ENCODE measurements around the gene COL20A1. TPM values are rescaled to one million over a fixed set of nuclear protein-coding genes. Genes with fewer than 3 reads are reported as not detected.

The COL20A1 gene
- total RNA-seq, 1 donor from 2014 or later: not detected

DNA sequence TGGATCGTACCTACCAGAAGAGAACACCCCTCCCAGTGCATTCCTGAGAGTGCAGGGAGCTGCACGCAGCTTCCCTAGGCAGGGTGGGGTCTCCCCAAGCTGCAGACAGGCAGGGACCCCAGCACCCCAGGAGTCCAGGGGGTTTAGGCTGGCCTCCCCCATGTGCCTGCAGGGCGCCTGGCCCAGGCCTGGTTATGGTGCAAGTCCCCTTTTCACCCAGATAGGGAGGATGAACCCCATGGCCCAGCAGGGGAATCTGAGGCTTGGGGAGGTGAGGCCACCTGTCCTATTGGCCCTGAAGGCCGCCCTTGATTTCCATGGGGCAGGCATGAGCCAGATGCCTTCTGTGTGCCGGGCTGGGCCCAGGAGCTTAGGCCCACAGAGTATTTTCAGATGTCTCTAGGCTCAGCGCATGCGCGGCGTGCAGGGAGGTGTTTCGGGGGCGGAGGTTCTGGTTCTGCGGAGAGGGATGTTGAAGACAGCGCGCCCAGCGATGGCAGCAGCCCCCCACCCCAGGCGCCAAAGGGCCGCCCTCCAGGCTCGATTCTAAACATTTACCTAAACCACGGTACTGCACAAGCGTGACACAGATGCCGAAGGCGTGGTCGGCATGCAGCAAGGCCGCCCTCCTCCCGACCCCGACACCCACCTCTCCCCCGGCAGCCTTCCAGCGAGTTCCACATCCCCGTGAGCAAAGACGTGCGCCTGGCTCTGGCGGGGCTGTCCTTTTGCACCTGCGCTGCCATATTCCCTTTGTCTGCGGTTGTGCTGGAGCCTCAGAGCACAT lies 29.4 kb downstream of the COL20A1 start:
- Histone ChIP-seq H3K9me3 (no peaks in the 10 kb centered on the region), H3K4me1 (peaks cover 5% of the 10 kb centered on the region), H3K27ac (no peak overlapping the region), H3K4me3 (no peak overlapping the region), H3K36me3 (no peaks in the 10 kb centered on the region), H3K27me3 (peaks cover 10% of the 10 kb centered on the region)
- TF ChIP-seq, protein P1, sequence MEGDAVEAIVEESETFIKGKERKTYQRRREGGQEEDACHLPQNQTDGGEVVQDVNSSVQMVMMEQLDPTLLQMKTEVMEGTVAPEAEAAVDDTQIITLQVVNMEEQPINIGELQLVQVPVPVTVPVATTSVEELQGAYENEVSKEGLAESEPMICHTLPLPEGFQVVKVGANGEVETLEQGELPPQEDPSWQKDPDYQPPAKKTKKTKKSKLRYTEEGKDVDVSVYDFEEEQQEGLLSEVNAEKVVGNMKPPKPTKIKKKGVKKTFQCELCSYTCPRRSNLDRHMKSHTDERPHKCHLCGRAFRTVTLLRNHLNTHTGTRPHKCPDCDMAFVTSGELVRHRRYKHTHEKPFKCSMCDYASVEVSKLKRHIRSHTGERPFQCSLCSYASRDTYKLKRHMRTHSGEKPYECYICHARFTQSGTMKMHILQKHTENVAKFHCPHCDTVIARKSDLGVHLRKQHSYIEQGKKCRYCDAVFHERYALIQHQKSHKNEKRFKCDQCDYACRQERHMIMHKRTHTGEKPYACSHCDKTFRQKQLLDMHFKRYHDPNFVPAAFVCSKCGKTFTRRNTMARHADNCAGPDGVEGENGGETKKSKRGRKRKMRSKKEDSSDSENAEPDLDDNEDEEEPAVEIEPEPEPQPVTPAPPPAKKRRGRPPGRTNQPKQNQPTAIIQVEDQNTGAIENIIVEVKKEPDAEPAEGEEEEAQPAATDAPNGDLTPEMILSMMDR (IDR thresholded peaks at IDR 0.05): no peak
- no peak for ATAC-seq
- peak; percentile 61 for DNase-seq
- intact Hi-C loops (cut with DNase I): no loop called here

GRCh38 chr20:63322933-63323273 lies 29.9 kb downstream of the COL20A1 start:
- Histone ChIP-seq H3K27me3 (peaks cover 10% of the 10 kb centered on the region), H3K9me3 (no peaks in the 10 kb centered on the region), H3K27ac (no peak overlapping the region), H3K4me3 (no peak overlapping the region), H3K4me1 (peaks cover 5% of the 10 kb centered on the region), H3K36me3 (no peaks in the 10 kb centered on the region)
- DNase-seq: no peak
- TF ChIP-seq, protein P1 (IDR thresholded peaks at IDR 0.05): no peak
- intact Hi-C loops (cut with DNase I): no loop called here
- no peak for ATAC-seq

GRCh38 chr20:63323357-63323981 lies 30.5 kb downstream of the COL20A1 start:
- intact Hi-C loops (cut with DNase I): no loop called here
- no peak for ATAC-seq
- Histone ChIP-seq H3K27me3 (peaks cover 10% of the 10 kb centered on the region), H3K4me1 (peaks cover 5% of the 10 kb centered on the region), H3K9me3 (no peaks in the 10 kb centered on the region), H3K4me3 (no peak overlapping the region), H3K27ac (no peak overlapping the region), H3K36me3 (no peaks in the 10 kb centered on the region)
- peak; percentile 29 for DNase-seq
- TF ChIP-seq, protein P1 (IDR thresholded peaks at IDR 0.05): no peak

GRCh38 chr20:63325021-63325471 lies 32.1 kb downstream of the COL20A1 start:
- intact Hi-C loops (cut with DNase I): no loop called here
- peaks cover 12% of the 10 kb centered on the region for H3K27me3 ChIP-seq
- ATAC-seq (no peak), DNase-seq (peak; percentile 29)
- no peak overlapping the region for H3K27ac ChIP-seq
- peaks cover 5% of the 10 kb centered on the region for H3K4me1 ChIP-seq
- no peaks in the 10 kb centered on the region for H3K9me3 ChIP-seq
- TF ChIP-seq, protein P1 (IDR thresholded peaks at IDR 0.05): no peak
- no peaks in the 10 kb centered on the region for H3K36me3 ChIP-seq
- H3K4me3 ChIP-seq: no peak overlapping the region

- no peaks in the 10 kb centered on the region for H3K36me3 ChIP-seq
- no peak overlapping the region for H3K27ac ChIP-seq
- TF ChIP-seq, protein P1 (IDR thresholded peaks at IDR 0.05): no peak
- H3K27me3 ChIP-seq: peaks cover 12% of the 10 kb centered on the region
- intact Hi-C loops (cut with DNase I): no loop called here
- H3K4me3 ChIP-seq: no peak overlapping the region
- DNase-seq (peak; percentile 47), ATAC-seq (no peak)
- H3K4me1 ChIP-seq: peaks cover under 1% of the 10 kb centered on the region
- H3K9me3 ChIP-seq: no peaks in the 10 kb centered on the region
Observed at GRCh38 chr20:63325554-63326313, 32.7 kb downstream of the COL20A1 start.
